Smooth muscle cell (in vitro differentiated cells): ENCODE measurements around the gene TLK1. TPM values are rescaled to one million over a fixed set of nuclear protein-coding genes. Genes with fewer than 3 reads are reported as not detected.
"Not testable (repeated sequence)": the region's sequence is repeated elsewhere in the genome, so short reads cannot be mapped to it uniquely, and the experiment has no call there.

Experiments
- DNase-seq: peaks from one replicate; lab custom pipeline; 2025; ENCODE audit not compliant: unreplicated experiment; lab: John Stamatoyannopoulos, UW
- H2AFZ ChIP-seq: fragments of 200-600 bp; sonication (generic); 2 replicates; pipeline ENCODE4 v1.6.0; 2016; ENCODE audit warnings: antibody characterized with exemption, low read depth, mild to moderate bottlenecking
- H3F3A ChIP-seq: fragments of 200-600 bp; sonication (generic); 2 replicates; pipeline ENCODE4 v1.6.0; 2017; ENCODE audit warnings: antibody characterized with exemption, low read depth
- H3K27ac ChIP-seq: fragments of 200-600 bp; sonication (generic); 2 replicates; pipeline ENCODE4 v1.5.1; 2016; ENCODE audit warnings: low read depth, mild to moderate bottlenecking
- H3K27me3 ChIP-seq: fragments of 200-600 bp; sonication (generic); 2 replicates; pipeline ENCODE4 v1.6.1; 2016; ENCODE audit warnings: low read depth, mild to moderate bottlenecking
- H3K36me3 ChIP-seq: fragments of 200-600 bp; sonication (generic); 2 replicates; pipeline ENCODE4 v1.5.1; 2016; ENCODE audit warnings: low read depth
- H3K4me1 ChIP-seq: fragments of 200-600 bp; sonication (generic); 2 replicates; pipeline ENCODE4 v1.5.1; 2016; ENCODE audit warnings: low read depth
- H3K4me2 ChIP-seq: fragments of 200-600 bp; sonication (generic); 2 replicates; pipeline ENCODE4 v1.6.0; 2016; ENCODE audit warnings: mild to moderate bottlenecking
- H3K4me3 ChIP-seq: fragments of 200-600 bp; sonication (generic); 2 replicates; pipeline ENCODE4 v1.5.1; 2016; ENCODE audit warnings: mild to moderate bottlenecking
- H3K79me2 ChIP-seq: fragments of 200-600 bp; sonication (generic); 2 replicates; pipeline ENCODE4 v1.6.0; 2016; ENCODE audit warnings: low read depth, mild to moderate bottlenecking
- H3K9ac ChIP-seq: fragments of 200-600 bp; sonication (generic); 2 replicates; pipeline ENCODE4 v1.6.0; 2016; ENCODE audit warnings: low read depth
- H3K9me3 ChIP-seq: fragments of 200-600 bp; sonication (generic); replicated peaks from 2 replicates; pipeline ENCODE4 v1.5.1; 2016; ENCODE audit warnings: low read depth
- H4K20me1 ChIP-seq: fragments of 200-600 bp; sonication (generic); 2 replicates; pipeline ENCODE4 v1.6.0; 2016; ENCODE audit warnings: low read depth
- WGBS: methylation state at CpG from one replicate; pipeline ENCODE4 v1.1.7; 2016; ENCODE audit warnings: low lambda C conversion rate; 5-methylcytosine and 5-hydroxymethylcytosine counted together
- polyA plus RNA-seq: library from polyadenylated mRNA; unstranded; fragments of >200 nt; fragmentation: Nextera tagmentation; extraction: Ambion mirVana; gene quantifications from 2 replicates; pipeline ENCODE4 v1.2.1, GENCODE V29; 2016
- total RNA-seq: library from RNA; depleted of rRNA; stranded (reverse); fragments of >200 nt; gene quantifications from 2 replicates; pipeline ENCODE4 v1.2.3, GENCODE V29; 2014
- TF ChIP-seq, protein P1 (sequence below): fragments of 200-600 bp; sonication (generic); IDR thresholded peaks from 2 replicates; pipeline ENCODE4 v1.5.1; 2017; ENCODE audit warnings: borderline replicate concordance, mild to moderate bottlenecking, antibody characterized with exemption; ENCODE audit not compliant: insufficient read depth, poor library complexity, severe bottlenecking

Gene TLK1
- total and polyA plus RNA-seq, 2 experiments from 2014 or later, result 3.2 to 20.0 TPM

DNA sequence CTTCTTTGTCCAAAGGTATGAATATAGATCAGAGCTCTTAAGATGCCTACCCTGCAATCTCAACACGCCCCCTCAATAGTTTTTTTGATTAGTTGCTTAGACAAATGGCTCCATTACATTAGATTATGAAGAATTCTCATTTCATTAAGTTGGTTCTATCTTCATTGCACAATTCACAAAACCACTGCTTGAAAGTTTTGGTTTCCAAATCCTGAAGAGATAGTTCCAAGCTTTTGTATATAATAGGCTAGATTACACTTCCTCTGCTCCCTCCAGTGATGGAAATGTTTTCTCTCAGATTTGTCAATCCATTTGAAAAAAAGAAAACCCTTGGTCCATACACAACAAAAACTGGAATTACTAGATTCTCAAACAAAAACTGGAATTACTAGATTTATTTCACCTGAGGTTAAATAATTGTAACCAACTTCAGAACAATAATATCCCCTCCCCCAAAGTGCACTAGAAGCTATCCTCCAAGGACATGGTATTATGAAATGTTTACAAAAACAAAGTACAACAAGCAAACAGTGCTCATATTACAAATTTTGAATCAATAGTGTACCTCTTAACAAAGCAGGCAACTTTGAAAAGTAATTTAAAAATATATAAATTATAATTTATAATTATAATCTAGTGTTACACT lies 6.8 kb upstream of the TLK1 start:
- Histone ChIP-seq H3K9ac (no peak overlapping the region), H2AFZ (no peak overlapping the region), H3K27ac (no peak overlapping the region), H3F3A (no peaks in the 10 kb centered on the region), H3K27me3 (no peaks in the 10 kb centered on the region), H3K4me1 (no peaks in the 10 kb centered on the region), H4K20me1 (no peaks in the 10 kb centered on the region), H3K79me2 (no peaks in the 10 kb centered on the region), H3K36me3 (no peaks in the 10 kb centered on the region), H3K9me3 (no peaks in the 10 kb centered on the region), H3K4me3 (no peak overlapping the region), H3K4me2 (no peak overlapping the region)
- 93% methylated on average over 1 of the region's 1 CpG for WGBS
- DNase-seq, result no peak
- TF ChIP-seq, protein P1, sequence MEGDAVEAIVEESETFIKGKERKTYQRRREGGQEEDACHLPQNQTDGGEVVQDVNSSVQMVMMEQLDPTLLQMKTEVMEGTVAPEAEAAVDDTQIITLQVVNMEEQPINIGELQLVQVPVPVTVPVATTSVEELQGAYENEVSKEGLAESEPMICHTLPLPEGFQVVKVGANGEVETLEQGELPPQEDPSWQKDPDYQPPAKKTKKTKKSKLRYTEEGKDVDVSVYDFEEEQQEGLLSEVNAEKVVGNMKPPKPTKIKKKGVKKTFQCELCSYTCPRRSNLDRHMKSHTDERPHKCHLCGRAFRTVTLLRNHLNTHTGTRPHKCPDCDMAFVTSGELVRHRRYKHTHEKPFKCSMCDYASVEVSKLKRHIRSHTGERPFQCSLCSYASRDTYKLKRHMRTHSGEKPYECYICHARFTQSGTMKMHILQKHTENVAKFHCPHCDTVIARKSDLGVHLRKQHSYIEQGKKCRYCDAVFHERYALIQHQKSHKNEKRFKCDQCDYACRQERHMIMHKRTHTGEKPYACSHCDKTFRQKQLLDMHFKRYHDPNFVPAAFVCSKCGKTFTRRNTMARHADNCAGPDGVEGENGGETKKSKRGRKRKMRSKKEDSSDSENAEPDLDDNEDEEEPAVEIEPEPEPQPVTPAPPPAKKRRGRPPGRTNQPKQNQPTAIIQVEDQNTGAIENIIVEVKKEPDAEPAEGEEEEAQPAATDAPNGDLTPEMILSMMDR, result no peak

GRCh38 chr2:171166328-171166983 lies 5.8 kb upstream of the TLK1 start:
- Histone ChIP-seq H3K4me1 (peaks cover 3% of the 10 kb centered on the region), H3K36me3 (no peaks in the 10 kb centered on the region), H3K9ac (no peak overlapping the region), H3F3A (peaks cover 4% of the 10 kb centered on the region), H4K20me1 (no peaks in the 10 kb centered on the region), H3K9me3 (no peaks in the 10 kb centered on the region), H3K4me2 (no peak overlapping the region), H3K4me3 (no peak overlapping the region), H3K27ac (no peak overlapping the region), H3K27me3 (no peaks in the 10 kb centered on the region), H2AFZ (no peak overlapping the region), H3K79me2 (no peaks in the 10 kb centered on the region)
- TF ChIP-seq, protein P1, result no peak
- DNase-seq, result no peak
- 75% methylated on average over 6 of the region's 6 CpGs for WGBS

DNA sequence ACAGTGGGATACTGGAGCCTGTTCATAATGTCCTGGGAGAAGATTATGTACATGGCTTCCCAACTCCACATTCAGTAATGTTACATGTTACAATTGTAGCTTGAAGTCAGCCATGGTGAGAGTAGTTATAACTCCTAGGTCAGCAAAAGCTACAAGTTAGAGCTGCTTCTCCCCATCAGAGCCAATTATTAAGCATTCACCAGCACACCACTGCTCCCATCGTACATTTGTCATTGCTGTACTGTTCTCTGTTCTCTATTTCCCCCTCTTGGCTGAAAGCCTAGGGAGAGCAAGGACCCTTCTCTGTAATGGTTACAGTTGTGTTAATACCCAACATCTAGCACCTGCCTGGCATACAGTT lies 5.3 kb upstream of the TLK1 start:
- no peaks in the 10 kb centered on the region for H4K20me1 ChIP-seq
- no peaks in the 10 kb centered on the region for H3K79me2 ChIP-seq
- H3K9ac ChIP-seq, result no peak overlapping the region
- no peaks in the 10 kb centered on the region for H3K27me3 ChIP-seq
- H3K4me2 ChIP-seq, result no peak overlapping the region
- H3F3A ChIP-seq, result peaks cover 7% of the 10 kb centered on the region
- no peaks in the 10 kb centered on the region for H3K9me3 ChIP-seq
- H3K36me3 ChIP-seq, result no peaks in the 10 kb centered on the region
- 95% methylated on average over 1 of the region's 1 CpG for WGBS
- TF ChIP-seq, protein P1, result no peak
- no peak overlapping the region for H3K27ac ChIP-seq
- H2AFZ ChIP-seq, result no peak overlapping the region
- no peak overlapping the region for H3K4me3 ChIP-seq
- peaks cover 6% of the 10 kb centered on the region for H3K4me1 ChIP-seq
- DNase-seq, result no peak

- Histone ChIP-seq H3K4me1 (peaks cover 7% of the 10 kb centered on the region), H3K27ac (no peak overlapping the region), H3K9me3 (no peaks in the 10 kb centered on the region), H3F3A (peaks cover 7% of the 10 kb centered on the region), H3K79me2 (peaks cover 11% of the 10 kb centered on the region), H3K9ac (no peak overlapping the region), H3K27me3 (no peaks in the 10 kb centered on the region), H4K20me1 (peaks cover 15% of the 10 kb centered on the region), H2AFZ (no peak overlapping the region), H3K4me2 (no peak overlapping the region), H3K36me3 (no peaks in the 10 kb centered on the region), H3K4me3 (no peak overlapping the region)
- no peak for DNase-seq
- WGBS, result 90% methylated on average over 4 of the region's 4 CpGs
- TF ChIP-seq, protein P1, result no peak
Observed at GRCh38 chr2:171163261-171163660, 2.6 kb upstream of the TLK1 start.

DNA sequence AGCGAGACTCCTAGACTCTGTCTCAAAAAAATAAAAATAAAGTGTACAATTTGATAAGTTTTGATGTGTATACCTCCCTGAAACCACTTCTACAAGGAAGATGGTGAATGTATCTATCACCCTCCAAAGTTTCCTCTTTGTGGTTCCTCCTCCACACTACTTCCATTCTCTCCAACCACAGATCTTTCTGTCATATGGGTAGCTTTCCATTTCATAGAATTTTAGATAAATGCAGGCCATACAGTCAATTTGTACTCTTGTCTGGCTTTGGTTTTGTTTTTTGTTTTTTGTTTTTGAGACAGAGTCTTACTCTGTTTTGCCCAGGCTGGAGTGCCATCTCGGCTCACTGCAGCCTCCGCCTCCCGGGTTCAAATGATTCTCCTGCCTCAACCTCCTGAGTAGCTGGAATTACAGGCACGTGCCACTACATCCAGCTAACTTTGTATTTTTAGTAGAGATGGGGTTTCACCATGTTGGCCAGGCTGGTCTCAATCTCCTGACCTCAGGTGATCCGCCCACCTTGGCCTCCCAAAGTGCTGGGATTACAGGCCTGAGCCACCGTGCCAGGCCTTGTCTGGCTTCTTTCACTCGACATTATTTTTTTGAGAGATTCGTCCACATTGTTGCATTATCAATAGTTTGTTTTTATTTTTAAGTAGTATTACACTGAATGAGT lies 2.0 kb upstream of the TLK1 start:
- 88% methylated on average over 9 of the region's 9 CpGs for WGBS
- not testable (repeated sequence) for DNase-seq
- peaks cover 17% of the 10 kb centered on the region for H3K79me2 ChIP-seq

More for the DNA sequence above, 2.0 kb upstream of the TLK1 start:
- peaks cover 21% of the 10 kb centered on the region for H4K20me1 ChIP-seq
- not testable (repeated sequence) for H3K27ac ChIP-seq, H2AFZ ChIP-seq, H3K27me3 ChIP-seq, H3F3A ChIP-seq, H3K4me2 ChIP-seq, H3K36me3 ChIP-seq, H3K9me3 ChIP-seq, H3K4me3 ChIP-seq, H3K9ac ChIP-seq
- H3K4me1 ChIP-seq, result peaks cover 13% of the 10 kb centered on the region
